ENCODE data around the gene NFRKB.
"Not testable (repeated sequence)": the region's sequence is repeated elsewhere in the genome, so short reads cannot be mapped to it uniquely, and the experiment has no call there.

NFRKB gene

GRCh38 chr11:129894278-129895125 lies 876 bp downstream of the NFRKB start:
- peak in 1 of 2 donors; percentile 1 for DNase-seq (ENCODE audit: low read depth in 1 of 2, low spot score in 1 of 2)

DNA sequence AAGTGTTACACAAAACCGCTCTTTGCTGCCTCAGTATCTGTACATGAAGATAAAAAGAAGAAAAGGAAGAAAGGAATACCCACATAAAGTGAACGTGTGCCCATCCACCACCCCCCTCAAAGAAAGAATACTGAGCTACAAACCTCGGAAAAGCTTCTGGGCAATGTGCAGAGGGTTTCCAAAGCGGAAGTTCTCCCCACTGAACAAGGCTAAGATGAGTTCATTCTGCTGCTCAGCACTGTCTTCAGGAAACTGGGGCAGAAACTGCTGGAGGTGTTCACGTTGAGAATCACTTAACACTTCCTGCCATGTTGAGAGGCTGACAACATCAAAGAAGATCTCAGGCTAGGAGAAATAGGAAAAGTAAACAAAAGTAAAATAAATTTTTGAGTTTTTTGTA lies 6.9 kb downstream of the NFRKB start:
- no peak for DNase-seq (ENCODE audit: low read depth in 1 of 2, low spot score in 1 of 2)

GRCh38 chr11:129885381-129885780 lies 10.0 kb downstream of the NFRKB start:
- no peak for DNase-seq (ENCODE audit: low read depth in 1 of 2, low spot score in 1 of 2)

- DNase-seq (ENCODE audit: low read depth in 1 of 2, low spot score in 1 of 2): no peak
These were observed 10.8 kb downstream of the NFRKB start for GRCh38 chr11:129884581-129884980.

DNA sequence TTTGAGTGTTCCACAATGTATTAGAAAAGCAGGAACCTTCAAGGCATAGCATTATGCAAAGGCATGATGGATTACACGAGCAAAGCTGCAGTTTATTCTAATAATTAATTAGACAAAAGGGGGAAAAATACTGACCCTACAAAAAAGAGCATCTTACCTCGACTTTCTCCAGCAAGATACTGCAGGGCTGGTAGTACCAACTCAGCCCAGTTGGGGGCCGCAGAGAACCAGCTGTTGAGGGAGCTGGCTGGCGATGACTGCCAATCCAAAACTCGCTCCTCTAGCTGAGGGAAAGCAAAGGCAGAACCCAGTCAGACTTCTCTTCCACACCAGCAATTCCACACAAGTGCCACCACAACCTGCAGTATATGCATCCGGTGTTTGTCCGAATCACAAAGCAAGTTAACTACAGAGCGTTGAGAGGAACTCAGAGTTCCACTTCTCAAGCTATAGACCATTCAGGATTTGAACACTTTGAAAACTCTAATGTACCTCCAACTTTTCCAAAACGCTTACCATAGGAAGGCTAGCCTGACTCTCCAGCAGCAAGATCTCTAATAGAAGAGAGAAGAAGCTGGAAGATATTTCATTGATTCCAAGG lies 13.7 kb downstream of the NFRKB start:
- peak in 1 of 2 donors; percentile 20 for DNase-seq (ENCODE audit: low read depth in 1 of 2, low spot score in 1 of 2)

- DNase-seq (ENCODE audit: low read depth in 1 of 2, low spot score in 1 of 2): no peak
These were observed 15.1 kb downstream of the NFRKB start for GRCh38 chr11:129880311-129880710.

- no peak for DNase-seq (ENCODE audit: low read depth in 1 of 2, low spot score in 1 of 2)
These were observed 23.5 kb downstream of the NFRKB start for GRCh38 chr11:129871914-129872313.

GRCh38 chr11:129868626-129869025 lies 26.8 kb downstream of the NFRKB start:
- not testable (repeated sequence) for DNase-seq (ENCODE audit: low read depth in 1 of 2, low spot score in 1 of 2)

- no peak for DNase-seq (ENCODE audit: low read depth in 1 of 2, low spot score in 1 of 2)
These were observed 29.1 kb downstream of the NFRKB start for GRCh38 chr11:129866311-129866710.

DNA sequence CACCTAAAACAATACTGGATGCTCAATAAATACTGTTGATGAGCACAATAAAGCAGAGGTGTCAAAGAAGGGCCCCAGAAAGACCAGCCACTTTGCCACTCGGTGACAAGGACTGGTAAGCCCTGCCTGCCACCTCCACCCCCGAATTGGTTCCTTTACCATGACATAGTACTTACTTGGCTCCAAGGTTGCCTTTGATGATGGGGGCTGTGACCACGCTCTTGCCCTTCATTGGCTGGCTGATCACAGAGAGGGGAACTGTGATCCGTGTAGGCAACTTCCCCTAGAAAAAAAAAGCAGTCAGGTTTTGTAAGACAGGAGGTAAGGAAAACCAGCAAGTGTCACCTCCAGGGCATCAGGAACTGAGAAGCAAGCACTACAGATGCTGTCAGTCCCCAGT lies 29.7 kb downstream of the NFRKB start:
- no peak for DNase-seq (ENCODE audit: low read depth in 1 of 2, low spot score in 1 of 2)

- DNase-seq (ENCODE audit: low read depth in 1 of 2, low spot score in 1 of 2): no peak
These were observed 30.6 kb downstream of the NFRKB start for GRCh38 chr11:129864811-129865210.

DNA sequence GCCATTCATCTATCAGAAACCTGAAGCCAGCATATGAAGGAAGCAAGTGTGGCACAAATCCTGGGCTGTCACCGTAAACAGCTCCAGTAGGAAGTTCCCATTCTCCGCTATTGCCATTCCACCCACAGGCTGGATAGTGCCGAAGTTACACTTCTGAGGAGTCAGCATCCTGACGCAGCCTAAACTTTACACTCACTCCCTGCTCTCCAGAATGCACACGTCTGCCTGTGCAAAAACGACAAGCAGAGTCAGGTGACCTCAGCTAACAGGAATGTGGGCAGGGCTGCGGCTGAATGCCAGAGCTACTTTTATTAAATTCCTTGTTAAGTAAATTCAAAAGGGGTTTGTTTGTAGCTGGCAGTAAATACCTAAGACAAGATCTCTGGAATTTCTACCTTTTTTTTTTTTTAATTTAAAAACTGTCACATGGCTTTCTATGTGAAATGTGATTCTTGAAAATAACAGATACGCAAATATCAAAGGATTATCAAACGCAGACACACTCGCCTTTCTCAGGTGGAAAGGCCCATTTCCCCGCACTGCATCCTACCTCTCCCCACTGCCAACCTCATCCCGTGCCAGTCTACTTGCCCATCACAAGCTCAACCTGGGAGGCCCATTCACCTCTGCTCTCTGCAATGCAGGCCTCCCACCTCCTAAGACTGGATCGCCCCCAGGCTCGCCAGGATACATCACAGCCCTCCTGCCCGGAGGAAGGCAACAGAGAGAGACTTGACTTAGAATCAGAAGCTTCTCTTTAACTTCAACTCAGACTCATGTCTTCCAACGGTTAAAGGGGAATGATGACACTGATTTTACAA lies 33.5 kb downstream of the NFRKB start:
- DNase-seq (ENCODE audit: low read depth in 1 of 2, low spot score in 1 of 2): no peak

DNA sequence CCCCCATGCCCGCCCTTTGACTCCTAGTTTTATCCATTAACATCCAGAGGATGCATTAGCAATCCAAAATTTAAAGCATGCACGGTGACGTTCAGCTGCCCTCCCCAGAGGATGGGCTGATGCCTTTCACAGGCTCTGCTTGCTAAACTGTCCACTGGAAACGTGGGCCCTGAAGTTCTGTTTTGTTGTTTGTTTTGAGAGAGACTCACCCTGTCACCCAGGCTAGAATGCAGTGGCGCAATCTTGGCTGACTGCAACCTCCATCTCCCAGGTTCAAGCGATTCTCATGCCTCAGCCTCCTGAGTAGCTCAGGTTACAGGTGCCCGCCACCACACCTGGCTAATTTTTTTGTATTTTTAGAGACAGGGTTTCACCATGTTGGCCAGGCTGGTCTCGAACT lies 39.3 kb downstream of the NFRKB start:
- DNase-seq (ENCODE audit: low read depth in 1 of 2, low spot score in 1 of 2): no peak

- DNase-seq (ENCODE audit: low read depth in 1 of 2, low spot score in 1 of 2): no peak
These were observed 40.3 kb downstream of the NFRKB start for GRCh38 chr11:129855086-129855485.

DNA sequence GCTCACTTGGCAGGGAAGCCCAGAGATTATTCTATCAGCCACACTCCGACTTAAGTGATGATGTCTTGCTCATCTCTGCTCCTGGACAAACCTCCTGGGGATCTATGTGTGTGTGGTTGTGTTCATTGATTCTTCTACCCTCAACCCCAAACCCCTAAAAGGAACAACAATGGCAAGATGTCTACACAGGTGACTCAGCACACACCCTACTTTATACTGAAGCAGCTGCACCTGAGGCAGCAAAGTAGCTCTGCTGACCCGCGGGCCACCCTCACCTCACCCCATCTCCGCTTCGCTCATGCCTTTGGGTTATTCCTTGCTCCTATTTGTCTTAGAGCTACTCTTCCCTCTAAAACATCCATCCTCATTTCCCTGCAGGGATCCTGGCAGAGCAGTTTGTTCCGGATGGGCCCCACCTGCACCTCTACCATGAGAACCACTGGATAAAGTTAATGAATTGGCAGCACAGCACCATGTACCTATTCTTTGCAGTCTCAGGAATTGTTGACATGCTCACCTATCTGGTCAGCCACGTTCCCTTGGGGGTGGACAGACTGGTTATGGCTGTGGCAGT lies 41.1 kb downstream of the NFRKB start:
- DNase-seq (ENCODE audit: low read depth in 1 of 2, low spot score in 1 of 2): no peak

GRCh38 chr11:129853518-129854231 lies 41.7 kb downstream of the NFRKB start:
- peak in 1 of 2 donors; percentile 21 for DNase-seq (ENCODE audit: low read depth in 1 of 2, low spot score in 1 of 2)

DNA sequence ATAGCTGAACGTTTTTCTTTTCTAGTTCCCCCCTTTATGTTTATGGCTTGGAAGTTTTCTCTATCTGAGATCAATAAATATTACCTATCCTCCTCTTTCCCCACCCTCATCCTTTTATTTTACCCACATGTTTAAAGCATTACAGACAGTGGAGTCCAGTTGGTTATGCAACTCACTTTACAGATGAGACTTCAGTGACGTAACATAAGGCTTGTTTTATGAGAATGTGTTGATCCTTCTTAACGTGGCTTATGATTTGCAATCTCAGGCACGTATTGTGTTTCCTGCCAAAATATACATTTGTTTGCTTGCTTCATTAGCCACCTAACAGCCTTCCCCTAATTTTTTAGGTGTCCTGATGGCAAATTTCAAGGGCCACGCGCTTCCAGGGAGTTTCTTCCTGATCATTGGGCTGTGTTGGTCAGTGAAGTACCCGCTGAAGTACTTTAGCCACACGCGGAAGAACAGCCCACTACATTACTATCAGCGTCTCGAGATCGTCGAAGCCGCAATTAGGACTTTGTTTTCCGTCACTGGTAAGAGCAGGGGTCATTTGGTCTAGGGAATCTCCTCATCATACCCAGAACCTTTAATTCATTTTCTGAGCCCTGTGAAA lies 43.1 kb downstream of the NFRKB start:
- DNase-seq (ENCODE audit: low read depth in 1 of 2, low spot score in 1 of 2): no peak

- no peak for DNase-seq (ENCODE audit: low read depth in 1 of 2, low spot score in 1 of 2)
These were observed 45.8 kb downstream of the NFRKB start for GRCh38 chr11:129849447-129850130.

DNA sequence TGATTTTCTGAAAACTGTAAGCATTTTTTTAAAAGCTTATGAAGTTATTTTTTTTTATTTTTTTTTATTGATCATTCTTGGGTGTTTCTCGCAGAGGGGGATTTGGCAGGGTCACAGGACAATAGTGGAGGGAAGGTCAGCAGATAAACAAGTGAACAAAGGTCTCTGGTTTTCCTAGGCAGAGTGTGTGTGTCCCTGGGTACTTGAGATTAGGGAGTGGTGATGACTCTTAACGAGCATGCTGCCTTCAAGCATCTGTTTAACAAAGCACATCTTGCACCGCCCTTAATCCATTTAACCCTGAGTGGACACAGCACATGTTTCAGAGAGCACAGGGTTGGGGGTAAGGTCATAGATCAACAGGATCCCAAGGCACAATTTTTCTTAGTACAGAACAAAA lies 48.0 kb downstream of the NFRKB start:
- not testable (repeated sequence) for DNase-seq (ENCODE audit: low read depth in 1 of 2, low spot score in 1 of 2)
